Measurements from ENCODE around the gene BLOC1S2.
"Not testable (repeated sequence)": the region's sequence is repeated elsewhere in the genome, so short reads cannot be mapped to it uniquely, and the experiment has no call there.

BLOC1S2 gene

DNA sequence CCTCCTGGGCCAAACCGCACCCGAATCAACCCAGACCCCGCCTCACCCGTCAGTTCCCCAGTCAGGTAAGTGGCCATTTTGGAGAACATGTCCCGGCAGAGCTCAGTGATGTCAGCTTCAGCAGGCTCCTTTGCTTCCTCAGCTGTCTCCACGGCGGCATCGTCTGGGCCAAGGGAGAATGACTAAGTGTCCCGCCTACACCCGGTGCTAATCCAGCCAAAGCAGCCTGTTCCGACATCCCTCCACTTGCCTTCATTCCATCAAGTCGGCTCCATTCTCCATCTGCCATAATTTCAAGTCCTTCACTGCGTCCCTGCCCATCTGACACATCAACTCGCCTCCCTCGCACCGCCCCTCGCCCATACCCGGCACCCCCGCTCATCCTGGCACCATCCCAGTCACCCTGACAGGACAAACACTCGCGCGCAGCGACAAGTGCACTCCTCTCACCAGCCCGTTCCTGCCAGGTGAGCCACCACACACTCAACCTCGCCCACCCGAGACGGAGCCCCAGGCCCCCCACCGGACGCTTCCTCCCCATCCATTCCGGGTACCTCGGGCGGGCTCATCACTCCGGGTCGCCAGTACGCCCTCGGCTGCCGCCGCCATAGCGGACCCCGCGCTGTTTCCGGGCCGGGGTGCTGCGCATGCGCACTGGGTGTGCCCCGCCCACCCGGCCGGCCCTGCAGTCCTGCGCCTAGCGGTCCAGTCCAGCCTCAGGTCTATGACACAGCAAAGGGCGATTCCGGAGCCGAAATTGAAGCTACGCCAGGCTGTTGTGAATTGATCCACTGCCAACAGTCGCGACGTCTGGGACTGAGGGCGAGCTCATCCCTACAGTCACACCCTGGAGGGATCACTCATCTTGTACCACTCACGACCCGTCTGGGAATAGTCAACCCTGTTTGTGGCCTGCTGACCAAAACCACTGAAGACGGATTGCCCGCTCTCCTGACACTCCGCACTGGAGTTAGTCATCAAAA lies at the start of gene BLOC1S2:
Gene BLOC1S2 (minus strand): TSS at position 630 of the 983 bp plus-strand sequence. CDS start 21 bp downstream, at position 609.
- peak; percentile 35 for DNase-seq

DNA sequence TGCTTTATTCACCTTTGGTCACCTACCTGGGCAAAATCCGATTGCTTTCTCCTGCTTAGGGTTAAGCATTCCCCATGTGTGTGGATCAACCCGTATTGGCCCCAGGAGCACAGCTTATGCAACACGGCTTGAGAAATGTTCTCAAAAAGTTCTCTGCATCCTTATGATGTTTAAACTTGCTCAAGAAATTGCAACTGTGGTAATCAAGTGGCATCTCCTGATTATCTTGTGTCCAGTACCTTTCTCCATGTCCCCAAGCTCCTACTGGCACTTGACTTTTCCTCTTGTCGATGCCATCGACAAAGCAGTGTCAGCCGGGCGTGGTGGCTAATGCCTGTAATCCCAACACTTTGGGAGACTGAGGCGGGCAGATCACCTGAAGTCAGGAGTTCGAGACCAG lies 48.3 kb upstream of the BLOC1S2 start:
- no peak for DNase-seq

DNA sequence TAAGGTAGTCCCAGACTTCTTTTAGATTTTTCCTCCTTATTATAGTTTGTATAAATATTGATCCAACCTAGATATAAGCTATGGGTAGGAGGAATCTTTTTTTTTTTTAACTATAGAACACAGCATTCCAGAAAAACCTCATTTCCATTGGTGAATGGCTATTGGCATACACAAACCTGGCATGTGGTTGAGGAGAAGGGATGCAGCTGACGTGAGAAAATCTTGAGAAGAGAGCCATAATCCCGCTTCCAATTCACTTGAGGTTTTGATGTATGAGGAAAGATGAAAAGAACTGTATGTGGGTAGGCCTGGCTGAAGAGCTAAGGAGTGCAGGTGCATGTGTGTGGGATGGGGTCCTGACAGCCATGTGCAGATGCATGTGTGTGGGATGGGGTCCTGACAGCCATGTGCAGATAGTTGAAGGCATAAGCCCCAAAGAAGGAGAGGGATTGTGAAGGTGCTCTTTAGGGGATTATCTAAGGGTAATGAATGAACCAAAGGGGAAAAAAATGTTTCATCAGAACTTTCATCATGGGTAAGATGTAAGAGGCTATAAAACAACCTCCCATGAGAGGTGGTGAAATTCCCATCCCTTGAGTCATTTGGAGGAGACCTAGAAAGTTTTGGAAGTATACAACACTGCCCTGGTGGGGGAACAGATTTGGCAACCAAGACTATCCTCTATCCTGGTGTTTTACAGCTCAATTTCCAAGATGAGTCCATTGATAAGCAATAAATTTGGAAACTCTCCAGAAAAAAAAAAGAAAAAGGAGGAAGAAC lies 47.4 kb upstream of the BLOC1S2 start:
- no peak for DNase-seq

DNA sequence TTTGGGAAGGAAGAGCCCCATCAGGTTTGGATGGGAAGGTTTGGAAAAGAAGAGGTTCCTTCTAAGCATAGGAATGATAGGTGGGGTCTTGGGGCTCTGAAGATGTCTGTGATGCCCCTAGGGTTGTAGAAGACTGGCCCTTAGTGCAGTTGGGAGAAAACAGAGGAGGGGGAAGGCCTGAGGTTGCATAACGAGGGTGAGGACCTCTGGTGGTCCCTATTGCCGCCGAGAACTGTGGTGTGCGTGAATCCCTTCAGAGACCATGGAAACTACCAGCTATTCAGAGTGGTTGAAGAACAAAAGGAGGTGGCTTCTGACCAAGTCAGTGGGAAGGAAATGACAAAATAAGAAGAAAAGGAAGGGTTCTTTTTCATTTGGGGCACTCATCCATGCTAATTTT lies 46.6 kb upstream of the BLOC1S2 start:
- DNase-seq: no peak

DNA sequence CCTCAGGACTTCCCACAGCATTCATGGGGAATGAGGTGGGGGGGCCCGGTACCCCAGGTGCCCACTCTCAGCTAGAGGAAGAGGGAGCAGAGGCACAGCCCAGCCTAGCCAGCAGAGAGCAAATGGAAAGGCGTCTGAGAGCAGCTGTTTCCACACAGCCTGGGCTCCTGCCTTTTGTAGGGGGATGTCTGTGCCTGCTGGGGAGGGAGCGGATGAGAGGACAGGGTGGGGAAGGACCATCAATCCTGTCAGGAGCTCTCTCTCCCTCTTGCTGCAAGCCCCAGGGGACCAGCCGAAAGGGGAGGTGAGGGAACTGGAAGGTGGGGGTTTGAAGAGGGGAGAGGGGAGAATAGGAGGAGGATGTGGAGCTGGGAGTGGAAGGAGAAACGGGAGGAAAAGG lies 43.6 kb upstream of the BLOC1S2 start, which contains the start of gene PKD2L1:
Gene PKD2L1 (minus strand): TSS at position 150 of the 400 bp plus-strand sequence. CDS start 125 bp downstream, at position 25.
- DNase-seq: no peak

DNA sequence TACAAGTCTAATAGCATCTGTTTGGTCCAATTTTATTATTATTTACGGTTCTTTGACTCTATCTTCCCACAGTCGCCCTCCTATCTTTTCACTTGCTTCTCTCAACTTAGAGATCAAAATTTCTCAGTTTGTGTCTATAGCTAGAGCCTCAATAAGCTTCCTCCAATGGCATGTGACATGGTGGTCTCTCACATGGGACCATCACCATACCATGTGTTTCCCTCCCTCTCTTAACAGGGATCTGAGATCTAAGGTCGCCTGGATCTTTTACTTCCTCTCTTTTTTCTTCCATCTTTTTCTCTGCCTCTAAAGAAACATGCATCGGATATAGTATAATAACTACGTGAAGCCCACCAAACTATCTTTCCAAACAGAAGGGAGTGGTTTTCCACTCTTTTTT lies 41.7 kb upstream of the BLOC1S2 start:
- no peak for DNase-seq

DNA sequence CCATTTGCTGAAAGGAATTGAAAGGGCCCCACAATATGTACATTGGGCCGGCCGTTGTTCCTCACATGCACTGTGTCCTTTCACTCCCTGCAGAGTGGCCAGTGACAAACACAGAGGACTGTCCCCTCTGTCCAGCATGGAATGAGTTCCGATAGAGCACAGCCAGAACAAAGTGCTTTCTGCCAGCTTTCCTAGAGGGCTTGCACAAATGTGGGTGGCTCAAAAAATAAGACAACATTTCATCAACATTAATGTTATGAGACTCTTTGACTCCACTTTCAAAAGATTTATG lies 41.2 kb upstream of the BLOC1S2 start:
- no peak for DNase-seq

DNA sequence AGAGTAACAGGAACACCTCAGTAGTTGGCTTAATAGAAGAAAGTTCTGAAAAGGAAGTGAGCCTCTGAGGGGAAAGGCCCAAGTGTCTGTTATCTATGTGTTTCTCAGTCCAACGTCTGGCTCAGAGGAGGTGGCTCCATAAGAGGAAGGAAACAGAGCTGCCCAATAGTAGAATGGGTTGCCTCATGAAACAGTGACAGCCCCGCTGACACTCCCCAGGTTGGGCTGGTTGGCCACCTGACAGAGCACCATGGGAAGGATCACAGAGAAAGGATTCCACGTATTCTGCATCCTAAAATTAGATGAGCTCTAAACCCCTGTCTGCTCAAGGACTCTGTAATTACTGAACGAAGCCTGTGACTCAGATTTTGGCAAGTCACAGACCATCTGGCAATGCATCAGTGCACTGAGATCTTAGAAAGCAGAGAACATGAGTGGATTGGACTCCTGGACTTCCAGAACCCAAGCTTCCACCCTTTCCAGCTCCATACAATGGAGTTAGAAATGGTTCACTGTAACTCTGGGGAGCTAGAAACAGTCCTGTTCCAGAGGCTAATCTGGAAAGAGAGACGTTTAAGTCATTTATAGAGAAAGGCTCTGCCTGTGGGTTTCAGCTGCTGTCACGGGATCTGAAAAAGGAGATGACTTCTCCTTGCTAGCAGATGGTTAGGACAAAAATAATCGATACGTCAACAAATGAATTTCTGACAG lies 40.7 kb upstream of the BLOC1S2 start:
- DNase-seq: no peak

DNA sequence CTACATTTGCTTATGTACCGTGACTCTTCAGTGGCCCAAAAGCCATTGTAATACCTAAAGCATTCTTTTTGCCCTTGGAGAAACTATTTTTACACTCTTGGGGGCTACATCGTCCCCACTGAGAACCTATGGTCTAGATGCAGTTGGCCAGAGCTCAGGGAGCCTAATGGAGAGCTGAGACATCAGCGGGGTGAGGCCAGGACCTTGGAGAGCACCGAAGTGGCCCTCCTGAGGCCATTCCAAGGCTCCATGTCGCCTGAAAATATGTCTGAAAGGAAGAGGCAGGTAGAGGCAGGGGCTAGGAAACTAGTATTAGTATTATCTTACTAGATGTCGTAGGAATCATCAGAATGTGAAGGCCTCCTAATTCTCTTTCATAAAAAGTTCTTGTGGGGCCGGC lies 38.7 kb upstream of the BLOC1S2 start:
- DNase-seq: no peak

DNA sequence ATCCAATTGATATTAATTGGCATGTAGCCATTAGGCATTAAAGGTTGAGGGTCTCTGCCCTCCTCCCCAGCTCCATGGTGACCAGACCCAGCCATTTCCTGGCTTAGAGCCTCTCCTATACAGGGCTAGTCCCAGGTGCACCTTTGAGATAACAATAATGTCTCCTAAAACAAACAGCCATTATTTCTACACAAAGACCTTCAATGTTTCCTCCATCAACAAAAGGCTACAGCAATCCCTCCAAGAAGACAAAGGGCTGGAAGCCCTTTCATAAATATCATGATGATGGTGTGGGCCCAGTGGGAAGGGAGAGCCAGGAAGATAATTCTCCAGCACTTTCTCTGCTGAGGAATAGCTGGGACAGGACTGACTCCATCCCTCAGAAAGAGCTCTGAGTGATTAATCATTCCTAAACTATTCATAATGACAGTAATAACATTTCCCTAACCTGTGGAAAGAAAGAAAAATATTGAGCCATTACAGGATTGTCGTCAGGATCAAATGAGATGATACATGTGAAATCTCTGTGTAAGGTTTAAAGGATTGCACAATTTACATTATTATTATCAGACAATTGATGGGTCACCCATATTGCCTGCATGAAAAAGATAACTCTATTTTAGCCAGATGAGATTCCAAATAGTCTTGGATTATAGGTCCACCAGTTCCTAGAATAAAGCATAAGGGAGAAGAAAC lies 33.4 kb upstream of the BLOC1S2 start:
- peak; percentile 78 for DNase-seq

DNA sequence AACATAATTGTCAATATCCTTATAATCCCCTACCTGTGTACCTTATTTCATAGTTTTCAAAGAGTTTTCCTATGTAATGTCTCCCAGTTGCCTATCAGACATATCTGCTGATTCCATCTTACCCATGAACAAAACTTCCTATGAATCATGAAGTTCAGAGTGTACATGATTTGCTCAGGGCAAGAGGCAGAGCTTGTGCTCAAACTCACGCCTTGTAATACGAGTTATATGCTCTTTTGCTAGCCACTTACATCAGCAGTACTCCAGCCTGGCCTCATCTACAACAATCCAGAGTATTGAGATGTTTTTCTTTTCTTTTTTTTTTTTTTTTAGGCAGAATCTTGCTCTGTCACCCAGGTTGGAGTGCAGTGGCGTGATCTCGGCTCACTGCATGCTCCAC lies 31.7 kb upstream of the BLOC1S2 start:
- no peak for DNase-seq

DNA sequence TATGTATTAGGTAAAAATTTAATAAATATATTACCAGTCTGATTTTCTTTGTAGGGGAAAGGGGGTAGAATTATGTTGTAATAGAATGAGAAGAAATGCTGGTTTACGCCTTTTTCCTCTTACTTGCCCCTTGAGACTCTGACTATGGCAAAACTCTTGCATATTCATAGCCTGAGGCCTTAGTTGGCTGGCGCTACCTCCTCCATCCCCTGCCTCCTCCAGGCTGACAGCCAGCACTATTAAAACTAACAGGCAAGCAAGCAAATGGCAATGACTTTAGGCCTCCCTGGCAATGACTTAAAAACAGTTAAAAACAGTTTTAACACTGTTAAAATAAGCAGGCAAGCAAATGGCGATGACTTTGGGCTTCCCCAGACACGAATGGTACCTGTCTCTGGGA lies 29.1 kb upstream of the BLOC1S2 start:
- no peak for DNase-seq

DNA sequence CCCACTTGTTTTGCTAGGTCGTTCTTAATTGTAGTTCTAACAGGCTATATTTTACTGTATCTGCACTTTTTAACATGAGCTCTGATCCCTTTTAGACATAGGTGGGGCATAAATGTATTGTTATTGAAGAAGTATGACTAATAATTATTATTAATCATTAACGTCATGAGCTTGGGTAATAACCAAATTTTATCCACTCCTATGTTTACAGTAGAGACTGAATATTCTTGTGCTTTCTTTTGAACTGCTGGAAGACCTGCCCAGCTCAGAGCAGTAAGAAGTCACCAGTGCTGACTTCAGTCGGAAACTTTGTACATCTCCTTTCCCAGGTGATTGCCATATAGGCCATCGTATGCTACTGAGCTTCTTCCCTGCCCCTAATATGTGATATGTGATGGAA lies 24.8 kb upstream of the BLOC1S2 start:
- no peak for DNase-seq

DNA sequence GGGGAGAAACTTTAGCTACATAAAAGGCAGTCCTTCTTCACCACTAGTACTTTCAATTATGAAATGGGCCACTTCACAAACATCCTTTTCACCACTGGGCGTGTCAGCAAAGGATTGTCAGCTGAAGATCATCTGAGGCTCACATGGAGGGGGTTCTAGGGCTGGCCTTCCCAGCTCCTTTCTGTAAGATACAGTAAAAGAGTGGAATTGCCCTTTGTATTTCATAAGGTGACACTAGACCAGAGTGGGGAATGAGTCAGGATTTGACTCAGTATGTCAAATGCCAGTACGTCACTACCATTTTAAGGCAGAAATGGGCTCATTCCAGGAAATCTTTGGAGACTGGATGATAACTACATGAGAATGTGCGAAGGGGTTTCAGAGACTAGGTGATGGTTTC lies 21.2 kb upstream of the BLOC1S2 start:
- DNase-seq: no peak

DNA sequence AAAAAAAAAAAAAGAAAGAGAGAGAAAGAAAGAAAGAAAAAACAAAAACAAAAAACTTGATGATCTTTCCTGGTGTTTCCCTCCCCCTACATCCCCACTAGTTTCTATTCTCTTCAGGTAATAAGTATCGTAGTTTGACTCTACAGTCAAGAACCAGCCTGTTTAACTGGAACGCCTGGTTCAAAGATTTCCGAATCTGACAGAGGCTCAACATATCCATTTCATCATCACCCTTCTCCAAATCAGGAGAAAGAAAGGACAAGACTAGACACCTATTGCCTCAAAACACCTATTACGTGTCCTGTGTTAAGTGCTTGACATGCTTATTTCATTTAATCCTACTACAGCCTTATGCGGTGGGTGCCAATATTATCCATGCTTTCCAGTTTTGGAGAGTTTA lies 20.4 kb upstream of the BLOC1S2 start:
- no peak for DNase-seq

DNA sequence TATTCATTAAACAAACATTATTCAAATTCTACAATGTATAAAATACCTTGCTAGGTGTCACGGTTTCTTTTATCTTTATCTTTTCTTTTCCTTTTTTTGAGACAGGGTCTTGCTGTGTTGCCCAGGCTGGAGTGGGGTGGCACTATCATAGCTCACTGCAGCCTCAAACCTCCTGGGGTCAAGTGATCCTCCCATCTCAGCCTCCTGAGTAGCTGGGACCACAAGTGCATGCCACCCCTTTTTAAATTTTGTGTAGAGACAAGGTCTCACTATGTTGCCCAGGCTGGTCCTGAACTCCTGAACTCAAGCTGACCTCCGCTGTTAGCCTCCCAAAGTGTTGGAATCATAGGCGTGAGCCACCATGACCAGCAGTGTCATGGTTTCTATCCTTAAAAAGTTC lies 17.9 kb upstream of the BLOC1S2 start:
- no peak for DNase-seq

DNA sequence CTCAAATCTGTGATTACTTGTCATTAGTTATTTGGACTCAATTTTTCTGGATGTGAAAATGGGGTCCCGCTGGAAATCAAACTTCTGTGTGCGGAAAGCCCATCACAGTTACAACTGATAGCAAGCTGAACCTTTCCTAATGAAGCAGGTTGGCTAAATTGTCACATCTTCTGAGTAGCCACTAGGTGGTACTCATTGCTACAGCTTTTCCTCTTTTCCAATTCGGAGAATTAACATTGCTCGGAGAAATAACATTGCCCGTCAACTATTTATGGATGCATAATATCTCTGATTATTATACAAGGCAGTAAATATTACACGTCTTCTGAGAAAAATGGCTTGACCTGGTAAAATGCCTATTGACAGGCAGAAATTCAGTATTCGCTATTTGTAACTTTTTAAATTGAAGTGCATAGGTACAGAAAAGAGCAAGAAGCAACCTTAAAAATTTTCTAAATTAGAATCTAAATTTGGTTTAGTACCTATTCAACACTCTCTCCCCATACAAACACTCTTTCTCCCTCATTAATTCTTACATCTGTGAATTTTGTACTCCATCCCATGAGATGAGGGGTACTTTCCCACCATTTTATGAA lies 17.3 kb upstream of the BLOC1S2 start:
- peak; percentile 41 for DNase-seq

DNA sequence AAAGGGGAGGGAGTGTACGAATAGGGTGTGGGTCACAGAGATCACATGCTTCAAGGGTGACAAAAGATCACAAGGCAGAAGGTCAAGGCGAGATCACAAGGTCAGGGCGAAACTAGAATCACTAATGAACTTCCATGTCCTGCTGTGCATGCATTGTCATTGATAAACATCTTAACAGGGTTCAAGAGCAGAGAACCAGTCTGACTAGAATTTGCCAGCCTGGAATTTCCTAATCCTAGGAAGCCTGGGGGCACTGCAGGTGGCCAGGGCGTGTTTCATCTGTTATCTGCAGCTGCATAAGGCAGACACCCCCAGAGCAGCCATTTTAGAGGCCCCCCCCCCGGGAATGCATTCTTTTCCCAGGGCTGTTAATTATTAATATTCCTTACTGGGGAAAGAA lies 14.6 kb upstream of the BLOC1S2 start:
- DNase-seq: not testable (repeated sequence)

DNA sequence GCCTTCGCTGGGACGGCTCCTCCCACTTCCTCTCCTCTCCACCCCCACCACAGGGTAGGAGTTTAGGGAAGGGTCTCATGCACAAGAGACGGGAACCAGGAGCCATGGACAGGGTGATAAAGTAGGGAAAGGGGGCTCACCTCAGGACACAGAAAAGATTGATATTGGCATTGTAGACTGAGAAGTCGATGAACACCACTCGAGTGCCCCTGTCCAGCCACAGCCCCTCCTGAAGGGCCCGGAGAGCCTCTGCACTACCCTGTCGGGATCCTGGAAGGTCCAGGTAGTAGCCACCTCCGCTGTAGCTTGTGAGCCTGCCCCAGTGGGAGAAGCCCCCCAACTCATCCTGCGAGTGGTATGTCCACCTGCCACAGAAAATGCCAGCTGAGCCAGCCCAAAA lies 10.8 kb upstream of the BLOC1S2 start:
- no peak for DNase-seq

DNA sequence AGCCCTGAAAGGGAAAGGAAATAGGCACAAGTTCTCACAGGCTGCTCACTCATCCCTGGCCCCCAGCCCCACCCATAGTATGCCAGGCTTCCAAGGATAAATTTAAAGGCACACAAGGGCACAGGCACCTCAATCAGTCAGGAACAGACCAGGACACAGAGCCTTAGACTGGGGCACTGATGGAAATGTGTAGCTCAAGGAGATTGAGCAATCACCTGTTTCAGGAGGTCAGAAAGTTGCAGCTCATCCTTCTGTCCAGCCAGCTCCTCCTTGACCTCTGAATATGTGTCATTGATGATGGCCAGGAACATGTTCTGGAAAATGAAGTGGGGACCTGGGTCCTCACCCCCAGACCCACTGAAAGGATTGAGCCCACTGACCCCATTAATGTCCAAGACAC lies 6.6 kb upstream of the BLOC1S2 start:
- no peak for DNase-seq

DNA sequence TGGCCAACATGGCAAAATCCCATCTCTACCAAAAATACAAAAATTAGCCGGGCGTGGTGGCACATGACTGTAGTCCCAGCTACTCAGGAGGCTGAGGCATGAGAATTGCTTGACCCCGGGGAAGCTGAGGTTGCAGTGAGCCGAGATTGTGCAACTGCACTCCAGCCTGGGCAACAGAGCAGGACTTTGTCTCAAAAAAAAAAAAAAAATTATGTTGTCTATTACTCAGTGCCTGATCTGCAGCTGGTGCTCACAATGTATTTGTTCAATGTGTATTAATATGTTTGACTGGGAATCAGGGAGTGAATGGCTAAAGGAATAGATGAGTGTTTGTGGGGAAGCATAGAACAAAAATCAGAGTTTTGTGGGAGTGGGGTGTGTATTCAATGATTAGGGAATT lies 5.8 kb upstream of the BLOC1S2 start:
- not testable (repeated sequence) for DNase-seq

DNA sequence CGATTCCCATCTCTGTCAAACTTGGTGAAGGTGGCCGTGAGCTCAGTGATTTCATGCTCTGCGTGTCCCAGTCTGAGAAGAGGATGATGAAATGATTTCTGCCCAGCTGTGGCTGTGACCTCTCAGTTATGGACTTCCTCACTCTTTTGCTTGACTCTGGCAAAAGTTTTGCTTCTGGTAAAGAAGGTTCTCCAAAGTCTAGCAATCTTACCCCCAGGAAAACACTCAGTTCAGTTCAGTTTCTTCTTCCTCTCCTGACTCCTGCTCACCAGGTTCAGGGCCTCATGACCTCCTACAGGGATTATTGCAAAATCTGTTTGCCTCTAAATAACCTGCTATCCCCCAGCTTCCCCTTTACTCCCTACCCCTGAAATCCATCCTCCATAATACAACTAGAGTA lies 4.9 kb upstream of the BLOC1S2 start:
- no peak for DNase-seq

Data from COR-L47 (cell line).